ENCODE measurements around the gene ARL16. TPM values are rescaled to one million over a fixed set of nuclear protein-coding genes. Genes with fewer than 3 reads are reported as not detected.

The ARL16 gene, protein sequence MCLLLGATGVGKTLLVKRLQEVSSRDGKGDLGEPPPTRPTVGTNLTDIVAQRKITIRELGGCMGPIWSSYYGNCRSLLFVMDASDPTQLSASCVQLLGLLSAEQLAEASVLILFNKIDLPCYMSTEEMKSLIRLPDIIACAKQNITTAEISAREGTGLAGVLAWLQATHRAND
- 41.7 and 46.3 TPM in 2 replicates for total RNA-seq
- long read RNA-seq, transcript ARL16-204 (5 exons, 1,526 nt), result minor isoform, 7 of 74 reads
- long read RNA-seq, transcript ARL16-201 (5 exons, 1,227 nt), result major isoform, 33 of 74 reads
- long read RNA-seq, partial matches to known transcripts, result 4 of 74 reads
- long read RNA-seq, other reads (novel, unspliced or antisense), result 19 of 74 reads

GRCh38 chr17:81683584-81684441, at the start of gene ARL16, which contains the start of gene HGS:
Gene ARL16 (minus strand): TSS chr17:81683797. CDS start chr17:81683753, 44 bp downstream.
Gene HGS (plus strand): TSS chr17:81684011. CDS start chr17:81684067, 56 bp downstream.
- H3K4me3 Mint-ChIP-seq (ENCODE audit: unreplicated experiment), result peak within 1 kb of the TSS; percentile 87
- peaks cover 22% of the 10 kb centered on the region for H3K36me3 Mint-ChIP-seq (ENCODE audit: unreplicated experiment)

DNA sequence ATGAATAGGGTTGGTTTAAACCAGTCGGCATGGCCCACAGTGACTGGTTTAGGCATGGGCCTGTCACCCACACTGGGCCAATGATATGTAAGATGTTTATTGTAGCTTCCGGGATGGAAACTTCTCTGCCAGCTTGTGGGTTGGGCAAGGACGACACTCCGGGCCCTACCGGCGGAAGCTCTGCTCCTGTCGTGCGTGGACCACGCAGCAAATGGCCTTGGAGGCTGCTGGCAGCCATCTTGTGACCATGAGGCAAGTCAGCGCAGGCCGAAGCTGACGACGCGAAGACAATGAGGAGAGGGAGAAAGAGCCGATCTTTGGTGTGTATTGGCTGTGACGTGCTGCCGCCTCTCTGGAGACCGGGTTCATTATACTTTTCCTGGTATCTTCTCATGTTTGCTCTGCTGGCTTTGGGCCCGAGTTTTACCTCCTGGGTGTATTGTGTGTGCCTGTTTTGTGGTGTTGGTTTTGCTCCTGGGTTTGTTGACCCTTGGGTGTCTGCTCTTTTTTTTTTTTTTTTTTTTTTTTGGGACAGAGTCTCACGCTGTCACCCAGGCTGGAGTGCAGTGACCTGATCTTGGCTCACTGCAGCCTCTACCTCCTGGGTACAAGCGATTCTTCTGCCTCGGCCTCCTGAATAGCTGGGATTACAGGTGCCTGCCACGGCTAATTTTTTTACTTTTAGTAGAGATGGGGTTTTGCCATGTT, 43.9 kb upstream of the ARL16 start:
- TF ChIP-seq, protein P1, sequence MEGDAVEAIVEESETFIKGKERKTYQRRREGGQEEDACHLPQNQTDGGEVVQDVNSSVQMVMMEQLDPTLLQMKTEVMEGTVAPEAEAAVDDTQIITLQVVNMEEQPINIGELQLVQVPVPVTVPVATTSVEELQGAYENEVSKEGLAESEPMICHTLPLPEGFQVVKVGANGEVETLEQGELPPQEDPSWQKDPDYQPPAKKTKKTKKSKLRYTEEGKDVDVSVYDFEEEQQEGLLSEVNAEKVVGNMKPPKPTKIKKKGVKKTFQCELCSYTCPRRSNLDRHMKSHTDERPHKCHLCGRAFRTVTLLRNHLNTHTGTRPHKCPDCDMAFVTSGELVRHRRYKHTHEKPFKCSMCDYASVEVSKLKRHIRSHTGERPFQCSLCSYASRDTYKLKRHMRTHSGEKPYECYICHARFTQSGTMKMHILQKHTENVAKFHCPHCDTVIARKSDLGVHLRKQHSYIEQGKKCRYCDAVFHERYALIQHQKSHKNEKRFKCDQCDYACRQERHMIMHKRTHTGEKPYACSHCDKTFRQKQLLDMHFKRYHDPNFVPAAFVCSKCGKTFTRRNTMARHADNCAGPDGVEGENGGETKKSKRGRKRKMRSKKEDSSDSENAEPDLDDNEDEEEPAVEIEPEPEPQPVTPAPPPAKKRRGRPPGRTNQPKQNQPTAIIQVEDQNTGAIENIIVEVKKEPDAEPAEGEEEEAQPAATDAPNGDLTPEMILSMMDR (IDR thresholded peaks at IDR 0.05), result no peak
- Mint-ChIP-seq H3K27me3 (ENCODE audit: unreplicated experiment) (peaks cover 5% of the 10 kb centered on the region), H3K9me3 (ENCODE audit: unreplicated experiment) (no peaks in the 10 kb centered on the region), H3K36me3 (ENCODE audit: unreplicated experiment) (no peaks in the 10 kb centered on the region), H3K4me1 (ENCODE audit: unreplicated experiment) (peaks cover 19% of the 10 kb centered on the region), H3K4me3 (ENCODE audit: unreplicated experiment) (no peak overlapping the region), H3K27ac (ENCODE audit: unreplicated experiment) (no peak overlapping the region)
- peak; percentile 78 for DNase-seq (ENCODE audit: extremely low spot score, unreplicated experiment)

More at GRCh38 chr17:81683584-81684441, at the start of gene ARL16, which contains the start of gene HGS:
- no peaks in the 10 kb centered on the region for H3K27me3 Mint-ChIP-seq (ENCODE audit: unreplicated experiment)
- peak; percentile 99 for DNase-seq (ENCODE audit: extremely low spot score, unreplicated experiment)
- peak within 1 kb of the TSS; percentile 89 for H3K27ac Mint-ChIP-seq (ENCODE audit: unreplicated experiment)
- TF ChIP-seq, protein P1 (IDR thresholded peaks at IDR 0.05), result no peak
- peaks cover 33% of the 10 kb centered on the region for H3K4me1 Mint-ChIP-seq (ENCODE audit: unreplicated experiment)
- H3K9me3 Mint-ChIP-seq (ENCODE audit: unreplicated experiment), result no peaks in the 10 kb centered on the region

GRCh38 chr17:81726004-81726403, 42.4 kb upstream of the ARL16 start:
- DNase-seq (ENCODE audit: extremely low spot score, unreplicated experiment), result no peak
- no peaks in the 10 kb centered on the region for H3K9me3 Mint-ChIP-seq (ENCODE audit: unreplicated experiment)
- no peak overlapping the region for H3K4me3 Mint-ChIP-seq (ENCODE audit: unreplicated experiment)
- H3K36me3 Mint-ChIP-seq (ENCODE audit: unreplicated experiment), result no peaks in the 10 kb centered on the region
- peaks cover 10% of the 10 kb centered on the region for H3K4me1 Mint-ChIP-seq (ENCODE audit: unreplicated experiment)
- H3K27ac Mint-ChIP-seq (ENCODE audit: unreplicated experiment), result no peak overlapping the region
- TF ChIP-seq, protein P1 (IDR thresholded peaks at IDR 0.05), result no peak
- H3K27me3 Mint-ChIP-seq (ENCODE audit: unreplicated experiment), result peaks cover 5% of the 10 kb centered on the region

- TF ChIP-seq, protein P1 (IDR thresholded peaks at IDR 0.05), result no peak
- Mint-ChIP-seq H3K4me1 (ENCODE audit: unreplicated experiment) (peaks cover 6% of the 10 kb centered on the region), H3K36me3 (ENCODE audit: unreplicated experiment) (no peaks in the 10 kb centered on the region), H3K9me3 (ENCODE audit: unreplicated experiment) (no peaks in the 10 kb centered on the region), H3K4me3 (ENCODE audit: unreplicated experiment) (no peak overlapping the region), H3K27ac (ENCODE audit: unreplicated experiment) (no peak overlapping the region), H3K27me3 (ENCODE audit: unreplicated experiment) (peaks cover 5% of the 10 kb centered on the region)
- DNase-seq (ENCODE audit: extremely low spot score, unreplicated experiment), result no peak
These were observed 41.8 kb upstream of the ARL16 start for GRCh38 chr17:81725439-81725838.

All from osteocyte (in vitro differentiated cells).